D721Med (cell line): ENCODE results near the gene TFDP2.
A peak's percentile ranks its signal among the peaks of the same experiment; 100 is the strongest.

Experiments
- DNase-seq: peaks from one replicate; pipeline ENCODE4 v3.0.0; 2011; ENCODE audit warnings: low spot score; ENCODE audit not compliant: insufficient read length
- FAIRE-seq: peaks from 2 replicates; lab custom pipeline; 2011; peaks lifted over from hg19 to GRCh38; lab: Jason Lieb, UNC
- TF ChIP-seq, protein P1 (sequence below): IDR thresholded peaks from 2 replicates; pipeline ENCODE4 v1.5.1; 2012; ENCODE audit warnings: mild to moderate bottlenecking, control low read depth; ENCODE audit not compliant: insufficient read depth; ENCODE audit errors: missing control alignments

The TFDP2 gene

DNA sequence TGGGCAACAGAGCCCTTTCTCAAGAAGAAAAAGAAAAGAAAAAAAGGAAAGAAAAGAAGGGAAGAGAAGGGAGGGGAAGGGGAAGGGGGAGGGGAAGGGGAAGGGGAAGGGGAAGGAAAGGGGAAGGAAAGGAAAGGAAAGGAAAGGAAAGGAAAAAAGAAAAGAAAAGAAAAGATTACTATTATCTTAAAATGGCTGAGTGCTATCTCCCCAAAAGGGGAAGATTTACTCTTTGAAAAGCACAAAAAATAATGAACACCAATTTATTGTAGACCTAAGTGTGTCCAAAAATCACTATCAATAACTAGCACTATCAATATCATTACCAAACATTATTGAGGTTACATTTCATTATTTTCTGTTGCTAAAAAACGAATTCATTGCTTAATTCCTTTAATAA, 183.9 kb downstream of the TFDP2 start:
- TF ChIP-seq, protein P1, sequence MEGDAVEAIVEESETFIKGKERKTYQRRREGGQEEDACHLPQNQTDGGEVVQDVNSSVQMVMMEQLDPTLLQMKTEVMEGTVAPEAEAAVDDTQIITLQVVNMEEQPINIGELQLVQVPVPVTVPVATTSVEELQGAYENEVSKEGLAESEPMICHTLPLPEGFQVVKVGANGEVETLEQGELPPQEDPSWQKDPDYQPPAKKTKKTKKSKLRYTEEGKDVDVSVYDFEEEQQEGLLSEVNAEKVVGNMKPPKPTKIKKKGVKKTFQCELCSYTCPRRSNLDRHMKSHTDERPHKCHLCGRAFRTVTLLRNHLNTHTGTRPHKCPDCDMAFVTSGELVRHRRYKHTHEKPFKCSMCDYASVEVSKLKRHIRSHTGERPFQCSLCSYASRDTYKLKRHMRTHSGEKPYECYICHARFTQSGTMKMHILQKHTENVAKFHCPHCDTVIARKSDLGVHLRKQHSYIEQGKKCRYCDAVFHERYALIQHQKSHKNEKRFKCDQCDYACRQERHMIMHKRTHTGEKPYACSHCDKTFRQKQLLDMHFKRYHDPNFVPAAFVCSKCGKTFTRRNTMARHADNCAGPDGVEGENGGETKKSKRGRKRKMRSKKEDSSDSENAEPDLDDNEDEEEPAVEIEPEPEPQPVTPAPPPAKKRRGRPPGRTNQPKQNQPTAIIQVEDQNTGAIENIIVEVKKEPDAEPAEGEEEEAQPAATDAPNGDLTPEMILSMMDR = no peak
- no peak for FAIRE-seq
- no peak for DNase-seq

- FAIRE-seq (no peak), DNase-seq (no peak)
- TF ChIP-seq, protein P1 = no peak
Measured at GRCh38 chr3:141963301-141963700, 186.0 kb downstream of the TFDP2 start.

GRCh38 chr3:141960731-141961130, 188.6 kb downstream of the TFDP2 start:
- no peak for FAIRE-seq
- TF ChIP-seq, protein P1 = no peak
- no peak for DNase-seq

DNA sequence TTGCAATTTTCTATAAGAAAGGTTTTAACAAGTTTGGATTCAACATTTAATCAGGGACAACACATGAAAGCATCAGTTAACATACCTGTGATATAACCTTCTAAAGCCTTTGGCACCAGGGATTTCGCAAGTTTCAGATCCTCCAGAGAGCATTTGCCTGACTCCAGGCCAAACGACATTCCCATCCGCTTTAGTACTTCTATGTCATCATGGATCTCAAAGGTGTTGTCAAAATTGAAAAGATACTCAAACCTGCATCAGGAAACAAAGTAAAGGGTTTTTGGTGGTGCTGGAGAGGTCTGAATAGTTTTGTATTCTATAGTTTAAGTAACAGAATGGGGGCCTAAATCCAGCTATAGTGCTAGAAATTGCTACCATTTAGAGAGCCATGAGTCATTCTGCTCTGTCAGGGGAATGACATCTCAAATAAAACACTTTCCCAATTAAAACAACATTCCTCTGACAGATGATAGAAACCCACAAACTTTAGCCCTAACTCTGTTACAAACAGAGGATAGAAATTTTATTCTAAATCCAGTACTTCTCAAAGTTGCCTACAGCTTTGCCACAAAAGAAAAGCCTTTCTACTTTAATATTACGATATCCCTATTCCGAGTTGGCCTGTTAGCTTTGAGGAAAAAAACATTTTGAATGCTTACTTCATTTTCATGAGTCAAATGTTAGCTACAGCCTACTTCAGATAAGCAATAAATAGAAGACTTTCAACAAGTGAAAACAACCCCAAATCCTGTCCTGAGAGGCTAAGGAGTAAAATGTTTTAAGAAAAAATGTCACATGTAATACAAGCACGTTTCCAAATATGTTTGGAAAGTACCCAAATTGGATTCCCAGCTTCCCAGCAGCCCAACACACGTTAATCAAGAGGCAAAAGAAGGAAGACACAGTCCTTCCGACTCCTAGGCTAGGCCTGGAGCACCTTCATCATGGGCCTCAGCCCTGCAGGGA, 189.5 kb downstream of the TFDP2 start:
- TF ChIP-seq, protein P1 = no peak
- FAIRE-seq (no peak), DNase-seq (no peak)

DNA sequence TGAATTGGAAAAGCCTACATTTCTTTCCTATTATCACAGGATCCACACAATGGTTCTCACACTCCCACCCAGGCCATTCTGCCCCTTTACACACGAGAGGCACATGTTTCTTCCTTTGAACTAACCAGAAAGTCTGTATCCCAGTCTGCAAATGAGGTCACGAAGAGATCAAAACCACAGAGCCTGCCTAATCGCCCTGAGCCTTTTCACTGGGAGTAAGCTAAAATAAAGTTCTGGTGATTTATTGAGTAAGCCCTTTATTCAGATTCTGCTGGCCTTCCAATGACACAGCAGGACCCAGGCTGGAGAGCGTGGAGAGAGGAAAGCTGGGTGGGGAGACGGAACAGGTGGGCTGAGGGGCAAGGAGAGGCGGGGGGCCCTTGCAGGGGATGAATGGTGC, 194.2 kb downstream of the TFDP2 start:
- DNase-seq (no peak), FAIRE-seq (peak; percentile 25)
- TF ChIP-seq, protein P1 = no peak

DNA sequence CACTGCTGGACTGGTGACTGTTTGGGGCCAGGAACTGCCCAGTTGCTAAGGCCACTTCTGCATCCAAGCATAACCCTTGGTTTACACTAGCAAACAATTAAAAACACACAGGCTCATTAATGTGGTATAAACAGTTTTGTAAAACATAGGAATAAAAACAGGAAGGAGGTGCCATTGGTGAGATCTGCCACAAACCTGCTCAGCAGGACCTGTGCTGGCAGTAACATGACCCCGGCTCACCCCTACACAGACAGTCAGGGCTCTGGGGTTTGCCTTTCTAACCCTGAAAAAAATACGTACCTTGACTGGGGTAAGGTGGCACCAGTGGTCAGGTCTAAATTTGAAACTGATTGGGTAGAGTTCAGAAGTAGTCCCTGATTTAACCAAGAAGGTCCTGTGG, 196.7 kb downstream of the TFDP2 start:
- TF ChIP-seq, protein P1 = no peak
- no peak for FAIRE-seq
- DNase-seq = no peak
